Measurements from ENCODE around the gene CNR2.

CNR2 gene

DNA sequence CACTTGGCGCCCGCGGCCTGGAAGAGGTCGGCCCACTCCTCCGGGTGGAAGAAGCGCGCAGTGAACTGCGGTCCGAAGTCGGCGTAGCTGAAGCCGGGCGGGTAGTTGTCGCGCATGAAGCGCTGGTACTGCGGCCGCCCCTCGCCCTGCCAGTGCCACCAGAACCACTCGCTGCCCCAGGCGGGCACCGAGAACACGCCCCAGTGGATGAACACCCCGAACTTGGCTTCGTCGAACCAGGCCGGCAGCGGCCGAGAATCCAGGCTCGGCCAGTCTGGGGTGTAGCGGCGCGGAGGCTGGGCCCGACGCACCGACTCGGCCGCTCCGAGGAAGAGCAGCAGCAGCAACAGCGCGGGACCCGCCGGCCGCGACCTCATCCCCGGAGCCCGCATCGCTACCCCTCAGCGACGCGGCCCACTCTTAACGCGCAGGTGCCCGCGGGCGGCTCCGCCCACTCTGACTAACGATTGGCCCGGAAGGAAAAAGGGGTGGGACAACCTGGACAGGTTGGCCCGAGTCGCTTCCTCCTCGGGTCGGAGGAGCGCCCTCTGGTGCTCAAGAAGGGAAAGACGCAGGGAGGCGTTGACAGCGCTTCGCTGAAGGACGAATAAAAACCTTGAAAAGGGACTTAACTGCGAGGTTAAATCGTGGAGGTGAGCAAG, 45.1 kb downstream of the CNR2 start, which contains the start of gene FUCA1 (continued):
- TF ChIP-seq OSR2 (tag by site-specific recombination; IDR thresholded peaks at IDR 0.05) (no peak), ZNF639 (tag by site-specific recombination; IDR thresholded peaks at IDR 0.05) (no peak), ZFP3 (tag by site-specific recombination; IDR thresholded peaks at IDR 0.05; ENCODE audit: low read depth) (no peak), ZSCAN16 (tag by site-specific recombination; IDR thresholded peaks at IDR 0.05) (no peak), HOXA7 (CRISPR knock-in tag; IDR thresholded peaks at IDR 0.05; ENCODE audit: borderline replicate concordance) (no peak), HIC1 (tag by site-specific recombination; IDR thresholded peaks at IDR 0.05) (peak; percentile 93), ZSCAN23 (tag by site-specific recombination; IDR thresholded peaks at IDR 0.05) (no peak), ZNF707 (tag by site-specific recombination; IDR thresholded peaks at IDR 0.05) (no peak), KLF1 (tag by site-specific recombination; IDR thresholded peaks at IDR 0.05) (no peak), ELK4 (IDR thresholded peaks at IDR 0.05; ENCODE audit: borderline replicate concordance, low read depth, low read length) (no peak), FEZF1 (tag by site-specific recombination; IDR thresholded peaks at IDR 0.05) (0 out of 2 replicates have a peak, but pooled peaks have one; percentile 6), ZNF530 (tag by site-specific recombination; IDR thresholded peaks at IDR 0.05; ENCODE audit: low read depth) (peak; percentile 68; the same call in 1 of the 2 replicates), ZNF362 (tag by site-specific recombination; IDR thresholded peaks at IDR 0.05) (no peak), ZNF768 (tag by site-specific recombination; IDR thresholded peaks at IDR 0.05) (no peak), HOXC10 (CRISPR knock-in tag; IDR thresholded peaks at IDR 0.05) (no peak), ZFP41 (tag by site-specific recombination; IDR thresholded peaks at IDR 0.05; ENCODE audit: borderline replicate concordance) (no peak)
- TF ChIP-seq, protein P1, sequence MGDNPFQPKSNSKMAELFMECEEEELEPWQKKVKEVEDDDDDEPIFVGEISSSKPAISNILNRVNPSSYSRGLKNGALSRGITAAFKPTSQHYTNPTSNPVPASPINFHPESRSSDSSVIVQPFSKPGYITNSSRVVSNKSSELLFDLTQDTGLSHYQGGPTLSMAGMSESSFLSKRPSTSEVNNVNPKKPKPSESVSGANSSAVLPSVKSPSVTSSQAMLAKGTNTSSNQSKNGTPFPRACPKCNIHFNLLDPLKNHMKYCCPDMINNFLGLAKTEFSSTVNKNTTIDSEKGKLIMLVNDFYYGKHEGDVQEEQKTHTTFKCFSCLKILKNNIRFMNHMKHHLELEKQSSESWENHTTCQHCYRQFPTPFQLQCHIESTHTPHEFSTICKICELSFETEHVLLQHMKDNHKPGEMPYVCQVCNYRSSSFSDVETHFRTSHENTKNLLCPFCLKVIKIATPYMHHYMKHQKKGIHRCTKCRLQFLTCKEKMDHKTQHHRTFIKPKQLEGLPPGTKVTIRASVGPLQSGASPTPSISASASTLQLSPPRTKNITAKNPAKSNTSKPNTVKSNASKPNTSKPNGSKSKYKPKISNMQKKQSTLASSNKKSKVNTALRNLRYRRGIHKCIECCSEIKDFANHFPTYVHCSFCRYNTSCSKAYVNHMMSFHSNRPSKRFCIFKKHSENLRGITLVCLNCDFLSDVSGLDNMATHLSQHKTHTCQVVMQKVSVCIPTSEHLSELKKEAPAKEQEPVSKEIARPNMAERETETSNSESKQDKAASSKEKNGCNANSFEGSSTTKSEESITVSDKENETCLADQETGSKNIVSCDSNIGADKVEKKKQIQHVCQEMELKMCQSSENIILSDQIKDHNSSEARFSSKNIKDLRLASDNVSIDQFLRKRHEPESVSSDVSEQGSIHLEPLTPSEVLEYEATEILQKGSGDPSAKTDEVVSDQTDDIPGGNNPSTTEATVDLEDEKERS (tag by site-specific recombination; IDR thresholded peaks at IDR 0.05), result no peak
- TF ChIP-seq, protein P2, sequence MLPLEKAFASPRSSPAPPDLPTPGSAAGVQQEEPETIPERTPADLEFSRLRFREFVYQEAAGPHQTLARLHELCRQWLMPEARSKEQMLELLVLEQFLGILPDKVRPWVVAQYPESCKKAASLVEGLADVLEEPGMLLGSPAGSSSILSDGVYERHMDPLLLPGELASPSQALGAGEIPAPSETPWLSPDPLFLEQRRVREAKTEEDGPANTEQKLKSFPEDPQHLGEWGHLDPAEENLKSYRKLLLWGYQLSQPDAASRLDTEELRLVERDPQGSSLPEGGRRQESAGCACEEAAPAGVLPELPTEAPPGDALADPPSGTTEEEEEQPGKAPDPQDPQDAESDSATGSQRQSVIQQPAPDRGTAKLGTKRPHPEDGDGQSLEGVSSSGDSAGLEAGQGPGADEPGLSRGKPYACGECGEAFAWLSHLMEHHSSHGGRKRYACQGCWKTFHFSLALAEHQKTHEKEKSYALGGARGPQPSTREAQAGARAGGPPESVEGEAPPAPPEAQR (tag by site-specific recombination; IDR thresholded peaks at IDR 0.05), result no peak
- TF ChIP-seq, protein P3, sequence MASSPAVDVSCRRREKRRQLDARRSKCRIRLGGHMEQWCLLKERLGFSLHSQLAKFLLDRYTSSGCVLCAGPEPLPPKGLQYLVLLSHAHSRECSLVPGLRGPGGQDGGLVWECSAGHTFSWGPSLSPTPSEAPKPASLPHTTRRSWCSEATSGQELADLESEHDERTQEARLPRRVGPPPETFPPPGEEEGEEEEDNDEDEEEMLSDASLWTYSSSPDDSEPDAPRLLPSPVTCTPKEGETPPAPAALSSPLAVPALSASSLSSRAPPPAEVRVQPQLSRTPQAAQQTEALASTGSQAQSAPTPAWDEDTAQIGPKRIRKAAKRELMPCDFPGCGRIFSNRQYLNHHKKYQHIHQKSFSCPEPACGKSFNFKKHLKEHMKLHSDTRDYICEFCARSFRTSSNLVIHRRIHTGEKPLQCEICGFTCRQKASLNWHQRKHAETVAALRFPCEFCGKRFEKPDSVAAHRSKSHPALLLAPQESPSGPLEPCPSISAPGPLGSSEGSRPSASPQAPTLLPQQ (tag by site-specific recombination; IDR thresholded peaks at IDR 0.05), result peak; percentile 88
- TF ChIP-seq, protein P4, sequence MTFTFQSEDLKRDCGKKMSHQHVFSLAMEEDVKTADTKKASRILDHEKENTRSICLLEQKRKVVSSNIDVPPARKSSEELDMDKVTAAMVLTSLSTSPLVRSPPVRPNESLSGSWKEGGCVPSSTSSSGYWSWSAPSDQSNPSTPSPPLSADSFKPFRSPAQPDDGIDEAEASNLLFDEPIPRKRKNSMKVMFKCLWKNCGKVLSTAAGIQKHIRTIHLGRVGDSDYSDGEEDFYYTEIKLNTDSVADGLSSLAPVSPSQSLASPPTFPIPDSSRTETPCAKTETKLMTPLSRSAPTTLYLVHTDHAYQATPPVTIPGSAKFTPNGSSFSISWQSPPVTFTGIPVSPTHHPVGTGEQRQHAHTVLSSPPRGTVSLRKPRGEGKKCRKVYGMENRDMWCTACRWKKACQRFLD (tag by site-specific recombination; IDR thresholded peaks at IDR 0.05), result no peak
- TF ChIP-seq, protein P5, sequence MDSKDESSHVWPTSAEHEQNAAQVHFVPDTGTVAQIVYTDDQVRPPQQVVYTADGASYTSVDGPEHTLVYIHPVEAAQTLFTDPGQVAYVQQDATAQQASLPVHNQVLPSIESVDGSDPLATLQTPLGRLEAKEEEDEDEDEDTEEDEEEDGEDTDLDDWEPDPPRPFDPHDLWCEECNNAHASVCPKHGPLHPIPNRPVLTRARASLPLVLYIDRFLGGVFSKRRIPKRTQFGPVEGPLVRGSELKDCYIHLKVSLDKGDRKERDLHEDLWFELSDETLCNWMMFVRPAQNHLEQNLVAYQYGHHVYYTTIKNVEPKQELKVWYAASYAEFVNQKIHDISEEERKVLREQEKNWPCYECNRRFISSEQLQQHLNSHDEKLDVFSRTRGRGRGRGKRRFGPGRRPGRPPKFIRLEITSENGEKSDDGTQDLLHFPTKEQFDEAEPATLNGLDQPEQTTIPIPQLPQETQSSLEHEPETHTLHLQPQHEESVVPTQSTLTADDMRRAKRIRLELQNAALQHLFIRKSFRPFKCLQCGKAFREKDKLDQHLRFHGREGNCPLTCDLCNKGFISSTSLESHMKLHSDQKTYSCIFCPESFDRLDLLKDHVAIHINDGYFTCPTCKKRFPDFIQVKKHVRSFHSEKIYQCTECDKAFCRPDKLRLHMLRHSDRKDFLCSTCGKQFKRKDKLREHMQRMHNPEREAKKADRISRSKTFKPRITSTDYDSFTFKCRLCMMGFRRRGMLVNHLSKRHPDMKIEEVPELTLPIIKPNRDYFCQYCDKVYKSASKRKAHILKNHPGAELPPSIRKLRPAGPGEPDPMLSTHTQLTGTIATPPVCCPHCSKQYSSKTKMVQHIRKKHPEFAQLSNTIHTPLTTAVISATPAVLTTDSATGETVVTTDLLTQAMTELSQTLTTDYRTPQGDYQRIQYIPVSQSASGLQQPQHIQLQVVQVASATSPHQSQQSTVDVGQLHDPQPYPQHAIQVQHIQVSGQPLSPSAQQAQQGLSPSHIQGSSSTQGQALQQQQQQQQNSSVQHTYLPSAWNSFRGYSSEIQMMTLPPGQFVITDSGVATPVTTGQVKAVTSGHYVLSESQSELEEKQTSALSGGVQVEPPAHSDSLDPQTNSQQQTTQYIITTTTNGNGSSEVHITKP (tag by site-specific recombination; IDR thresholded peaks at IDR 0.05), result peak; percentile 54

Measured in HEK293 (cell line).